AG10803 (cell line): Measurements from ENCODE around the gene UGT1A7.

ENCODE experiments used
- DNase-seq: peaks from one replicate; pipeline ENCODE4 v3.0.0; 2010; ENCODE audit warnings: low read depth
- H3K4me3 ChIP-seq: 2 replicates; pipeline ENCODE4 v1.5.1; 2011; ENCODE audit warnings: mild to moderate bottlenecking, low read length, control low read depth
- CTCF ChIP-seq: conservative IDR thresholded peaks from 2 replicates; pipeline ENCODE4 v1.5.1; 2011; ENCODE audit warnings: mild to moderate bottlenecking, low read length, control low read depth, inconsistent platforms

The UGT1A7 gene

GRCh38 chr2:233813236-233814055 is 131.7 kb downstream of the UGT1A7 start:
- TF ChIP-seq CTCF: no peak

GRCh38 chr2:233814056-233814835 is 132.5 kb downstream of the UGT1A7 start:
- no peak for TF ChIP-seq CTCF
- no peak overlapping the region for H3K4me3 ChIP-seq
- DNase-seq: no peak

More at GRCh38 chr2:233813236-233814055, 131.7 kb downstream of the UGT1A7 start:
- DNase-seq: no peak
- no peak overlapping the region for H3K4me3 ChIP-seq

GRCh38 chr2:233815861-233816260 is 134.2 kb downstream of the UGT1A7 start:
- peak; percentile 18 for DNase-seq
- H3K4me3 ChIP-seq: no peak overlapping the region
- TF ChIP-seq CTCF: no peak

- TF ChIP-seq CTCF: no peak
- no peak for DNase-seq
- no peak overlapping the region for H3K4me3 ChIP-seq
Observed at GRCh38 chr2:233816334-233816733, 134.6 kb downstream of the UGT1A7 start.

- H3K4me3 ChIP-seq: no peak overlapping the region
- no peak for TF ChIP-seq CTCF
- DNase-seq: no peak
Observed at GRCh38 chr2:233816771-233817170, 135.1 kb downstream of the UGT1A7 start.

GRCh38 chr2:233817361-233817911 is 135.7 kb downstream of the UGT1A7 start:
- no peak for TF ChIP-seq CTCF
- no peak overlapping the region for H3K4me3 ChIP-seq
- no peak for DNase-seq
